WTC11 (cell line): ENCODE measurements around the gene PPP1R26. TPM values are rescaled to one million over a fixed set of nuclear protein-coding genes. Genes with fewer than 3 reads are reported as not detected.

ENCODE experiments used
- ATAC-seq: fragments of 200-7000 bp; cut with Tn5 transposase; 2 replicates; pipeline ENCODE4 v1.10.0; 2021; ENCODE audit warnings: mild to moderate bottlenecking, moderate library complexity
- CTCF ChIA-PET: fragments of 300-600 bp; sonication (Branson Sonifier 250); formaldehyde crosslinking; loops from one replicate; lab custom pipeline; 2021; ENCODE audit warnings: antibody characterized with exemption; lab: Charles Lee
- POLR2A ChIA-PET: fragments of 350-600 bp; sonication (Branson Sonifier 250); formaldehyde crosslinking; loops from one replicate; lab custom pipeline; 2021; ENCODE audit warnings: antibody characterized with exemption; lab: Charles Lee
- DNase-seq: peaks from one replicate; pipeline ENCODE4 v3.0.0; 2021; ENCODE audit warnings: low spot score
- H3K27ac Mint-ChIP-seq: 2 replicates; pipeline ENCODE4 v1.8.0; 2021; ENCODE audit warnings: mixed read lengths
- H3K27me3 Mint-ChIP-seq: 2 replicates; pipeline ENCODE4 v1.8.0; 2021; ENCODE audit warnings: low read depth, mild to moderate bottlenecking, moderate library complexity, mixed read lengths
- H3K36me3 Mint-ChIP-seq: 2 replicates; pipeline ENCODE4 v1.8.0; 2021; ENCODE audit warnings: mixed read lengths
- H3K4me1 Mint-ChIP-seq: 2 replicates; pipeline ENCODE4 v1.8.0; 2022; ENCODE audit warnings: mixed read lengths
- H3K4me3 Mint-ChIP-seq: 2 replicates; pipeline ENCODE4 v1.8.0; 2021; ENCODE audit warnings: mild to moderate bottlenecking, moderate library complexity, mixed read lengths
- H3K9me3 Mint-ChIP-seq: 2 replicates; pipeline ENCODE4 v1.8.0; 2021; ENCODE audit warnings: mixed read lengths
- ARID4B ChIP-seq: sonication (generic); formaldehyde crosslinking; IDR thresholded peaks from 2 replicates; pipeline ENCODE4 v1.8.0; 2023; ENCODE audit warnings: missing genetic modification reagents, mild to moderate bottlenecking, borderline replicate concordance
- E2F1 ChIP-seq: sonication (generic); formaldehyde crosslinking; IDR thresholded peaks from 2 replicates; pipeline ENCODE4 v1.8.0; 2022; ENCODE audit warnings: mild to moderate bottlenecking, missing genetic modification reagents
- ETV6 ChIP-seq: sonication (generic); formaldehyde crosslinking; IDR thresholded peaks from 2 replicates; pipeline ENCODE4 v1.8.1; 2022; ENCODE audit warnings: mild to moderate bottlenecking, missing genetic modification reagents
- HMGXB4 ChIP-seq: sonication (generic); formaldehyde crosslinking; IDR thresholded peaks from 2 replicates; pipeline ENCODE4 v1.8.1; 2023; ENCODE audit warnings: mild to moderate bottlenecking, moderate library complexity, missing genetic modification reagents
- IRF1 ChIP-seq: sonication (generic); formaldehyde crosslinking; IDR thresholded peaks from 2 replicates; pipeline ENCODE4 v1.8.0; 2023; ENCODE audit warnings: missing genetic modification reagents
- JAZF1 ChIP-seq: fragments of 250-450 bp; sonication (Bioruptor Pico); IDR thresholded peaks from 2 replicates; pipeline ENCODE4 v1.9.0; 2021; ENCODE audit warnings: moderate library complexity, mild to moderate bottlenecking, inconsistent platforms
- SOX15 ChIP-seq: fragments of 250-450 bp; sonication (Bioruptor Pico); IDR thresholded peaks from 2 replicates; pipeline ENCODE4 v1.9.0; 2021; ENCODE audit warnings: mild to moderate bottlenecking
- TCF7 ChIP-seq: sonication (generic); formaldehyde crosslinking; IDR thresholded peaks from 2 replicates; pipeline ENCODE4 v1.8.0; 2022; ENCODE audit warnings: mild to moderate bottlenecking, low read depth, missing genetic modification reagents, moderate library complexity
- ZMAT4 ChIP-seq: fragments of 250-450 bp; sonication (Bioruptor Pico); IDR thresholded peaks from 2 replicates; pipeline ENCODE4 v1.9.0; 2021; ENCODE audit warnings: mild to moderate bottlenecking
- ZNF121 ChIP-seq: sonication (generic); formaldehyde crosslinking; IDR thresholded peaks from 2 replicates; pipeline ENCODE4 v1.8.0; 2023; ENCODE audit warnings: missing genetic modification reagents
- ZNF396 ChIP-seq: fragments of 250-450 bp; sonication (Bioruptor Pico); IDR thresholded peaks from 2 replicates; pipeline ENCODE4 v1.8.0; 2021; ENCODE audit warnings: mild to moderate bottlenecking, moderate library complexity, borderline replicate concordance
- ZNF423 ChIP-seq: fragments of 250-450 bp; sonication (Bioruptor Pico); IDR thresholded peaks from 2 replicates; pipeline ENCODE4 v2.1.2; 2022; ENCODE audit warnings: mild to moderate bottlenecking, moderate library complexity
- ZNF425 ChIP-seq: fragments of 250-450 bp; sonication (Bioruptor Pico); conservative IDR thresholded peaks from 2 replicates; pipeline ENCODE4 v1.9.0; 2021; ENCODE audit warnings: mild to moderate bottlenecking
- total RNA-seq: library from RNA; stranded (reverse); gene quantifications from 3 replicates; pipeline ENCODE4 v1.2.3, GENCODE V29; 2021
- TF ChIP-seq, protein P1 (sequence below): sonication (generic); formaldehyde crosslinking; IDR thresholded peaks from 2 replicates; pipeline ENCODE4 v1.8.0; 2022; ENCODE audit warnings: mild to moderate bottlenecking, missing genetic modification reagents

The PPP1R26 gene
- total RNA-seq, 1 experiment from 2014 or later = 44.4 TPM

DNA sequence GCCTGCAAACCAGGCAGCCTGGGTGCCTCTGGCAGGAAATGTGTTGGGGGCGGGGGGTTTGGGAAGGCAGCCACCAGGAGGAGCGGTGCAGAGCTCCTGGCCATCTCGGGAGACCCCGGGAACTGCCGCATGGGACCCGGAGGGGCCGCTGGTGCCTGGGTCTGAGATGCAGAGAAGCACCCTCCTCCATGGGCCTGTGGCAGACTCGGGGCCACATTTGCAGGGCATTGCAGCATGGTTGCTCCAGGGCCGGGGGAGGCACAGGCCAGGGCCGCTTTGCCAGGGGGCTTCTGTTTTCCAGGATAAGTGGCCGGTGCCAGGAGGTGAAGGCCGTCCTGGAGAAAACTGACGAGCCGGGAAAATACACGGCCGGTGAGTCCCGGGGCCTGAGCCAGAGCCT lies 43.3 kb downstream of the PPP1R26 start (continued):
- no peak for TF ChIP-seq E2F1 (CRISPR knock-in tag)
- no peak for TF ChIP-seq ETV6 (CRISPR knock-in tag)
- no peak for TF ChIP-seq ARID4B (CRISPR knock-in tag)

- no peak for TF ChIP-seq ZNF425 (CRISPR knock-in tag)
- TF ChIP-seq HMGXB4 (CRISPR knock-in tag) = no peak
- TF ChIP-seq SOX15 (CRISPR knock-in tag) = no peak
- no peak for TF ChIP-seq IRF1
- TF ChIP-seq TCF7 (CRISPR knock-in tag) = no peak
- no peak for TF ChIP-seq ZMAT4 (CRISPR knock-in tag)
- no peak for TF ChIP-seq JAZF1 (CRISPR knock-in tag)
- TF ChIP-seq ZNF423 = no peak
- no peak for TF ChIP-seq ZNF396 (CRISPR knock-in tag)
- no peak for TF ChIP-seq ZNF121 (CRISPR knock-in tag)
- TF ChIP-seq, protein P1, sequence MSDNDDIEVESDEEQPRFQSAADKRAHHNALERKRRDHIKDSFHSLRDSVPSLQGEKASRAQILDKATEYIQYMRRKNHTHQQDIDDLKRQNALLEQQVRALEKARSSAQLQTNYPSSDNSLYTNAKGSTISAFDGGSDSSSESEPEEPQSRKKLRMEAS (CRISPR knock-in tag) = no peak
- TF ChIP-seq, all 79 proteins: peak for 0
- peak; percentile 23; the same call in 1 of the 2 replicates for ATAC-seq
- Mint-ChIP-seq H3K4me3 (no peak overlapping the region), H3K27me3 (no peaks in the 10 kb centered on the region), H3K4me1 (peaks cover 9% of the 10 kb centered on the region), H3K36me3 (no peaks in the 10 kb centered on the region), H3K9me3 (peaks cover 7% of the 10 kb centered on the region), H3K27ac (no peak overlapping the region)
- ChIA-PET POLR2A (no interaction called here), CTCF (interaction anchor here (1.2 to 5.6 kb wide), 2 partner anchors 18 to 264 kb away, joined by 3 to 42 read pairs; no protein-coding TSS in a partner anchor)
- DNase-seq = no peak
Observed at GRCh38 chr9:135523521-135524129, 44.0 kb downstream of the PPP1R26 start.
